ENCODE results near the gene RRP1B.

Gene RRP1B

GRCh38 chr21:43717967-43718871, 58.9 kb downstream of the RRP1B start:
- TF ChIP-seq FOXP2 (optimal IDR thresholded peaks at IDR 0.05; ENCODE audit: control extremely low read depth, extremely low read length, insufficient read depth) (no peak), EZH2 (IDR thresholded peaks at IDR 0.05) (no peak), POLR2AphosphoS5 (IDR thresholded peaks at IDR 0.05; ENCODE audit: borderline replicate concordance, low read depth, low read length) (no peak)
- Histone ChIP-seq H3K4me3 (peak overlapping the region; percentile 94), H3K9ac (ENCODE audit: insufficient read length) (peak overlapping the region; percentile 70), H3K27ac (no peak overlapping the region), H3K9me3 (ENCODE audit: low read depth, low read length) (no peaks in the 10 kb centered on the region), H3K36me3 (ENCODE audit: insufficient read depth, low read length) (no peaks in the 10 kb centered on the region)
- no peak for DNase-seq (ENCODE audit: low read depth, low spot score)

DNA sequence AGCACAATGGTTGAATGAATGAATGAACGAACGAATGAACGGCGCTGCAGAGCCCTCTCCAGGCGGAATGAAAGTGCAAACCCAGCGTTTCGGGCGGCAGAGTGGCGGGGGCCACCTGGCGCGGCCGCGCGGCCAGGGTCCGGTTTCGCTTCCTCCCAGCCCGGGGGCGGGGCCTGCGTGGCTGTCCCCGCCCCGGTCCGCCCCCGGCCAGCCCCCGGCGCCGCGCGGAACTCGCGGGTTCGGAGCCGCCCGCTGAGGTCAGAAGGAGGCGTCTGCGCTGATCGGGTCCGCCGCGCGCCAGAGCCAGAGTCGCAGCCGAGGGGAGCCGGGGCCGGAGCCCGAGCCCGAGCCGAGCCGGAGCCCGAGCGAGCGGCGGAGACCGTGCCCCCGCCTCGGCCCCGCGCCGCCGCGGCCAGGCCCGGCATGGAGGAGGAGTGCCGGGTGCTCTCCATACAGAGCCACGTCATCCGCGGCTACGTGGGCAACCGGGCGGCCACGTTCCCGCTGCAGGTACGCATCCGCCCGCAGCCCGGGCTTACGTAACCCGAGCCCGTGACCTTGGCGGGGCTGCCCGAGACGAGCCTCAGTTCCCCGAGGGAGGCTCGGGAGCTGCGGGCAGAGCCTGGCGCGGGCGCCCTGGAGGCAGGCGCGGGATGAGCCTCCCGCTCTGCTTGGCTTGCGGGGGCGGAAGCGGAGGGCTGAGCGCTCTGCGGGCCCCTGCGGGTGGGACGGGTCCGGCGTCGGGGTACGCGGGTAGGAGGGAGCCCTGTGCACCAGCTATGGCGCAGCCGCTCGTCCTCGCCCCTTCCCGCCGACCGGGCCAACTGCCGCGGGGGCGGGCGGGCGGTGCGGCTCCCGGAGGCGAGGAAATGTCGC, 59.8 kb downstream of the RRP1B start, which contains the start of gene PDXK:
Gene PDXK (plus strand): TSS at position 258 of the 876 bp plus-strand sequence. CDS start 166 bp downstream, at position 424.
- TF ChIP-seq POLR2AphosphoS5 (IDR thresholded peaks at IDR 0.05; ENCODE audit: borderline replicate concordance, low read depth, low read length), result peak; percentile 20; the same call in 1 of the 2 replicates
- no peak for TF ChIP-seq FOXP2 (optimal IDR thresholded peaks at IDR 0.05; ENCODE audit: control extremely low read depth, extremely low read length, insufficient read depth)
- TF ChIP-seq EZH2 (IDR thresholded peaks at IDR 0.05), result no peak
- H3K27ac ChIP-seq, result no peak within 1 kb of the TSS

GRCh38 chr21:43719748-43720538, 60.6 kb downstream of the RRP1B start:
- H3K9me3 ChIP-seq (ENCODE audit: low read depth, low read length), result no peaks in the 10 kb centered on the region
- no peaks in the 10 kb centered on the region for H3K36me3 ChIP-seq (ENCODE audit: insufficient read depth, low read length)
- TF ChIP-seq POLR2AphosphoS5 (IDR thresholded peaks at IDR 0.05; ENCODE audit: borderline replicate concordance, low read depth, low read length) (no peak), EZH2 (IDR thresholded peaks at IDR 0.05) (no peak), FOXP2 (optimal IDR thresholded peaks at IDR 0.05; ENCODE audit: control extremely low read depth, extremely low read length, insufficient read depth) (no peak)
- H3K27ac ChIP-seq, result no peak overlapping the region
- H3K4me3 ChIP-seq, result peak overlapping the region; percentile 94
- DNase-seq (ENCODE audit: low read depth, low spot score), result no peak
- peak overlapping the region; percentile 70 for H3K9ac ChIP-seq (ENCODE audit: insufficient read length)

More for the DNA sequence above, 59.8 kb downstream of the RRP1B start, which contains the start of gene PDXK:
- Histone ChIP-seq H3K9me3 (ENCODE audit: low read depth, low read length) (no peaks in the 10 kb centered on the region), H3K9ac (ENCODE audit: insufficient read length) (peak within 1 kb of the TSS; percentile 70), H3K4me3 (peak within 1 kb of the TSS; percentile 94), H3K36me3 (ENCODE audit: insufficient read depth, low read length) (no peaks in the 10 kb centered on the region)
- DNase-seq (ENCODE audit: low read depth, low spot score), result no peak

GRCh38 chr21:43720539-43721166, 61.3 kb downstream of the RRP1B start:
- Histone ChIP-seq H3K4me3 (peak overlapping the region; percentile 94; the same call in 1 of the 2 replicates), H3K9ac (ENCODE audit: insufficient read length) (no peak overlapping the region), H3K36me3 (ENCODE audit: insufficient read depth, low read length) (no peaks in the 10 kb centered on the region), H3K9me3 (ENCODE audit: low read depth, low read length) (no peaks in the 10 kb centered on the region), H3K27ac (no peak overlapping the region)
- TF ChIP-seq POLR2AphosphoS5 (IDR thresholded peaks at IDR 0.05; ENCODE audit: borderline replicate concordance, low read depth, low read length) (no peak), FOXP2 (optimal IDR thresholded peaks at IDR 0.05; ENCODE audit: control extremely low read depth, extremely low read length, insufficient read depth) (no peak), EZH2 (IDR thresholded peaks at IDR 0.05) (no peak)
- DNase-seq (ENCODE audit: low read depth, low spot score), result no peak

- Histone ChIP-seq H3K9ac (ENCODE audit: insufficient read length) (no peak overlapping the region), H3K4me3 (no peak overlapping the region), H3K27ac (no peak overlapping the region)
These were observed 61.8 kb downstream of the RRP1B start for GRCh38 chr21:43721206-43721605.

GRCh38 chr21:43721939-43722338, 62.6 kb downstream of the RRP1B start:
- no peak for TF ChIP-seq POLR2AphosphoS5 (IDR thresholded peaks at IDR 0.05; ENCODE audit: borderline replicate concordance, low read depth, low read length)
- no peak for TF ChIP-seq EZH2 (IDR thresholded peaks at IDR 0.05)
- TF ChIP-seq FOXP2 (optimal IDR thresholded peaks at IDR 0.05; ENCODE audit: control extremely low read depth, extremely low read length, insufficient read depth), result no peak
- DNase-seq (ENCODE audit: low read depth, low spot score), result no peak
- no peaks in the 10 kb centered on the region for H3K9me3 ChIP-seq (ENCODE audit: low read depth, low read length)
- H3K9ac ChIP-seq (ENCODE audit: insufficient read length), result no peak overlapping the region
- H3K36me3 ChIP-seq (ENCODE audit: insufficient read depth, low read length), result no peaks in the 10 kb centered on the region
- no peak overlapping the region for H3K4me3 ChIP-seq
- H3K27ac ChIP-seq, result no peak overlapping the region

More at GRCh38 chr21:43721206-43721605, 61.8 kb downstream of the RRP1B start:
- DNase-seq (ENCODE audit: low read depth, low spot score), result no peak
- TF ChIP-seq POLR2AphosphoS5 (IDR thresholded peaks at IDR 0.05; ENCODE audit: borderline replicate concordance, low read depth, low read length) (no peak), FOXP2 (optimal IDR thresholded peaks at IDR 0.05; ENCODE audit: control extremely low read depth, extremely low read length, insufficient read depth) (no peak), EZH2 (IDR thresholded peaks at IDR 0.05) (no peak)
- no peaks in the 10 kb centered on the region for H3K36me3 ChIP-seq (ENCODE audit: insufficient read depth, low read length)
- H3K9me3 ChIP-seq (ENCODE audit: low read depth, low read length), result no peaks in the 10 kb centered on the region

GRCh38 chr21:43723648-43724047, 64.3 kb downstream of the RRP1B start:
- Histone ChIP-seq H3K36me3 (ENCODE audit: insufficient read depth, low read length) (no peaks in the 10 kb centered on the region), H3K9ac (ENCODE audit: insufficient read length) (no peak overlapping the region), H3K9me3 (ENCODE audit: low read depth, low read length) (no peaks in the 10 kb centered on the region), H3K27ac (no peak overlapping the region), H3K4me3 (no peak overlapping the region)
- TF ChIP-seq FOXP2 (optimal IDR thresholded peaks at IDR 0.05; ENCODE audit: control extremely low read depth, extremely low read length, insufficient read depth) (no peak), EZH2 (IDR thresholded peaks at IDR 0.05) (no peak), POLR2AphosphoS5 (IDR thresholded peaks at IDR 0.05; ENCODE audit: borderline replicate concordance, low read depth, low read length) (no peak)
- DNase-seq (ENCODE audit: low read depth, low spot score), result no peak

Measured in SK-N-MC (cell line).